OCI-LY3 (cell line): ENCODE results near the gene CD3G.

ENCODE experiments used
- H2AFZ ChIP-seq: fragments of 200-600, 300-600 bp; shearing (Covaris generic); 2 replicates; pipeline ENCODE4 v1.6.0; 2014; ENCODE audit warnings: antibody characterized with exemption, low read depth, low read length
- H3K27ac ChIP-seq: fragments of 200-600, 300-600 bp; sonication (generic); 2 replicates; pipeline ENCODE4 v1.5.1; 2014; ENCODE audit warnings: mild to moderate bottlenecking, low read length, moderate library complexity, mixed read lengths
- H3K27me3 ChIP-seq: fragments of 200-600, 300-600 bp; sonication (generic); 2 replicates; pipeline ENCODE4 v1.6.1; 2014; ENCODE audit warnings: low read depth, low read length, mixed read lengths
- H3K36me3 ChIP-seq: fragments of 200-600, 300-600 bp; sonication (generic); replicated peaks from 2 replicates; pipeline ENCODE3; 2014; ENCODE audit warnings: low read depth, low read length, mixed read lengths
- H3K4me1 ChIP-seq: fragments of 300-600, 200-600 bp; sonication (generic); 2 replicates; pipeline ENCODE4 v1.6.1; 2014; ENCODE audit warnings: low read length, mixed read lengths
- H3K4me2 ChIP-seq: fragments of 200-600, 300-600 bp; sonication (generic); 2 replicates; pipeline ENCODE4 v1.6.1; 2014; ENCODE audit warnings: low read length, mixed read lengths
- H3K4me3 ChIP-seq: fragments of 300-600, 200-600 bp; sonication (generic); 2 replicates; pipeline ENCODE4 v1.5.1; 2014; ENCODE audit warnings: antibody characterized with exemption, mild to moderate bottlenecking, low read length, moderate library complexity
- H3K79me2 ChIP-seq: fragments of 300-600, 200-600 bp; shearing (Covaris generic); 2 replicates; pipeline ENCODE4 v1.6.1; 2014; ENCODE audit warnings: mild to moderate bottlenecking, low read length, mixed read lengths
- H3K9ac ChIP-seq: fragments of 300-600, 200-600 bp; shearing (Covaris generic); 2 replicates; pipeline ENCODE4 v1.6.0; 2014; ENCODE audit warnings: mild to moderate bottlenecking, low read length, moderate library complexity
- H3K9me3 ChIP-seq: fragments of 200-600, 300-600 bp; shearing (Covaris generic); 2 replicates; pipeline ENCODE4 v1.6.1; 2014; ENCODE audit warnings: low read length, mixed read lengths; ENCODE audit not compliant: insufficient read depth
- H4K20me1 ChIP-seq: fragments of 200-600, 300-600 bp; sonication (generic); 2 replicates; pipeline ENCODE4 v1.6.1; 2016; ENCODE audit warnings: low read length, mixed read lengths; ENCODE audit not compliant: insufficient read depth
- EZH2phosphoT487 ChIP-seq: fragments of 200-600 bp; shearing (Covaris generic); IDR thresholded peaks from 2 replicates; pipeline ENCODE4 v1.6.1; 2018; ENCODE audit warnings: antibody characterized with exemption, mixed run types, low read depth
- TF ChIP-seq, protein P1 (sequence below): fragments of 200-600, 300-600 bp; sonication (generic); IDR thresholded peaks from 2 replicates; pipeline ENCODE4 v1.5.1; 2014; ENCODE audit warnings: antibody characterized with exemption, low read length, low read depth

CD3G gene

DNA sequence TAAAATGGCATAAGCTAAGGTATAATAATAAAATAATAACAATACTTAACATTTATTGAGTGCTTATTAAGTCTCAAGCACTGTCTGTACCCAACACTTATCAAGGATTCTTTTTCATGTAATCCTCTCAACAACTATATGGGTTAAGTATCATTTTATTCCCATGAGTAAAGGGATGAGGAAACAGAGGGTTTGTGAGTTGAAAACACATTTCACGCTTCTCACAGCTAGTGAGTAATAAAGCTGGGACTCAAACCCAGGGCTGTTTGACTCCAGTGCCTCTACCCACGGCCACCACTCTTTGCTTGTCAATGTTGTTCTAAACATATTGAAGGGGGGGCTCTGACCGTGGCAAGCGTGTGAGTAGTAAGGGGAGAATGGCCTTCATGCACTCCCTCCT is 30.9 kb upstream of the CD3G start:
- Histone ChIP-seq H3K4me1 (peaks cover 12% of the 10 kb centered on the region), H4K20me1 (no peaks in the 10 kb centered on the region), H3K9me3 (no peaks in the 10 kb centered on the region), H3K4me2 (no peak overlapping the region), H3K4me3 (no peak overlapping the region), H3K9ac (no peak overlapping the region), H3K27ac (no peak overlapping the region), H3K36me3 (no peaks in the 10 kb centered on the region), H2AFZ (no peak overlapping the region), H3K27me3 (peaks cover 13% of the 10 kb centered on the region), H3K79me2 (no peaks in the 10 kb centered on the region)
- TF ChIP-seq EZH2phosphoT487: no peak
- TF ChIP-seq, protein P1, sequence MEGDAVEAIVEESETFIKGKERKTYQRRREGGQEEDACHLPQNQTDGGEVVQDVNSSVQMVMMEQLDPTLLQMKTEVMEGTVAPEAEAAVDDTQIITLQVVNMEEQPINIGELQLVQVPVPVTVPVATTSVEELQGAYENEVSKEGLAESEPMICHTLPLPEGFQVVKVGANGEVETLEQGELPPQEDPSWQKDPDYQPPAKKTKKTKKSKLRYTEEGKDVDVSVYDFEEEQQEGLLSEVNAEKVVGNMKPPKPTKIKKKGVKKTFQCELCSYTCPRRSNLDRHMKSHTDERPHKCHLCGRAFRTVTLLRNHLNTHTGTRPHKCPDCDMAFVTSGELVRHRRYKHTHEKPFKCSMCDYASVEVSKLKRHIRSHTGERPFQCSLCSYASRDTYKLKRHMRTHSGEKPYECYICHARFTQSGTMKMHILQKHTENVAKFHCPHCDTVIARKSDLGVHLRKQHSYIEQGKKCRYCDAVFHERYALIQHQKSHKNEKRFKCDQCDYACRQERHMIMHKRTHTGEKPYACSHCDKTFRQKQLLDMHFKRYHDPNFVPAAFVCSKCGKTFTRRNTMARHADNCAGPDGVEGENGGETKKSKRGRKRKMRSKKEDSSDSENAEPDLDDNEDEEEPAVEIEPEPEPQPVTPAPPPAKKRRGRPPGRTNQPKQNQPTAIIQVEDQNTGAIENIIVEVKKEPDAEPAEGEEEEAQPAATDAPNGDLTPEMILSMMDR: no peak

DNA sequence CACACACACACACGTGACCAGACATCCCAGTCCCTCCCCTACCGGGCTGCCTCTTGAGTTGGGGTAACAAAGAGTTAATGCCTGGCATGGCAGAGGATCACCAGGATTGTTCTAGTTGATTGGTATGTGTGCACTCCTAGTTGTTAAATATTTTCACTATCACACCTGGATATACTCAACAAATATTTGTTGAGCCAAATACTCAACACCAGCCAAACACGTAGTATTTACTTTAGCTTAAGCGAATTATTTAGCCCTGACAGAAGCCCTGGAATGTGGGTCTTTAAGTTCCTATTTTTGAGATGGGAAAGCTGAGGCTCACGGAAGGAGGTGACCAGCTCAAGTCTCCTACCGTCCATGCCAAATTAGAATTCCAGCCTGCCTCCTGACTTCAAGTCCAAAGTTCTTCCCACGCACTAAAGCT is 29.1 kb upstream of the CD3G start:
- H3K9ac ChIP-seq: no peak overlapping the region
- TF ChIP-seq, protein P1: no peak
- TF ChIP-seq EZH2phosphoT487: no peak
- no peak overlapping the region for H3K4me3 ChIP-seq
- no peaks in the 10 kb centered on the region for H3K9me3 ChIP-seq
- no peak overlapping the region for H3K27ac ChIP-seq
- H3K4me2 ChIP-seq: no peak overlapping the region
- no peaks in the 10 kb centered on the region for H3K36me3 ChIP-seq
- no peak overlapping the region for H2AFZ ChIP-seq
- peaks cover 12% of the 10 kb centered on the region for H3K4me1 ChIP-seq
- no peaks in the 10 kb centered on the region for H3K79me2 ChIP-seq
- H3K27me3 ChIP-seq: peaks cover 13% of the 10 kb centered on the region
- H4K20me1 ChIP-seq: no peaks in the 10 kb centered on the region

DNA sequence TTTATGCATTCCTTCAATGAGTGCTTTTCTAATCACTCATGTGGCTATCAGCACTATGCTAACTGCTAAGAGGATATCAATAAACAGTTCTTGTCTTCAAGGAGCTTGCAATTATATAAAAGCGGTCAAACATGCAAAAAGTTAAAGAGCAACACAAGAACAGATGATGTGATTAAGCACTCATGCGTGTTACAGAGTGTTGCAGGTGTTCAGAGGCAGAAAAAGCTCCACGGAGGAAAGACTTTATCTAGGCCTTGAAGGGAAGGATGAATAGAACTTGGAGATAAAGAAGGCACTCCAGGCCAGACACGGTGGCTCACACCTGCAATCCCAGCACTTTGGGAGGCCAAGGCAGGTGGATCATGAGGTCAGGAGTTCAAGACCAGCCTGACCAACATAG is 26.0 kb upstream of the CD3G start:
- Histone ChIP-seq H2AFZ (no peak overlapping the region), H3K79me2 (no peaks in the 10 kb centered on the region), H3K36me3 (no peaks in the 10 kb centered on the region), H3K27ac (no peak overlapping the region), H3K4me2 (no peak overlapping the region), H3K27me3 (no peaks in the 10 kb centered on the region), H4K20me1 (no peaks in the 10 kb centered on the region), H3K4me3 (no peak overlapping the region), H3K9ac (no peak overlapping the region), H3K4me1 (peaks cover 12% of the 10 kb centered on the region), H3K9me3 (no peaks in the 10 kb centered on the region)
- no peak for TF ChIP-seq EZH2phosphoT487

DNA sequence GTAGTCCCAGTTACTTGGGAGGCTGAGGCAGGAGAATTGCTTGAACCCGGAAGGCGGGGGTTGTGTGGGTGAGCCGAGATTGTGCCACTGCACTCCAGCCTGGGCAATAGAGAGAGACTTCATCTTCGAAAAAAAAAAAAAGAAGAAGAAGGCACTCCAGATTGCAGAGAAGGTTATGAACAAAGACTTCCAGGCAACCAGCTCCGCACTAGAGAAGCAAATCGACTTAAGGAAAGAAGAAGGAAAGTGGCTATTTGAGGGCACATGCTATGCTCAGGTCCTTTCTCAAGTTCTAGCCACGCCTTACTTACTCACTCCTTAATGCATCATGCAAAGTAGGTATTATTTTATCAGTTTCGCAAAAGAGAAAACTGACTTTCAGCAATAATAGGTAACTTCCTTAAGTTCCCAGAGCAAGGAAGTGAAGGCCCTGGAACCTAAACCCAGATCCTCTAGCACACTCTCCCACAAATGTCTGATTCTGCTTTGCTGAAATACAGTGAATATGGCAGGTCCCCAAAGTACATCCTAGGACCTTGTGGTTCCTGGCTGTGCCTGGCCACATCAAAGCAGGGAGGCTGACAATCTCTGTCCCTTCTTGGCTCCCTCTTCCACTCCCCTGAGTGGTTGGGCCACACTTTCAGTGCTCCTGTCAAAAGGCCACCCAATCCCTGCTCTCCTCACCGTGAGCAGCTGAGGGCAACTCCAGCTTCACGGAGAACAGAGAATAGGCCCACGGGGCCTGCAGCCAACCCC is 25.4 kb upstream of the CD3G start:
- Histone ChIP-seq H3K9ac (no peak overlapping the region), H2AFZ (no peak overlapping the region), H3K9me3 (no peaks in the 10 kb centered on the region), H3K79me2 (no peaks in the 10 kb centered on the region), H3K27me3 (no peaks in the 10 kb centered on the region), H3K4me3 (no peak overlapping the region), H3K4me2 (no peak overlapping the region), H4K20me1 (no peaks in the 10 kb centered on the region), H3K4me1 (peaks cover 12% of the 10 kb centered on the region), H3K27ac (no peak overlapping the region), H3K36me3 (no peaks in the 10 kb centered on the region)
- TF ChIP-seq EZH2phosphoT487: no peak
- TF ChIP-seq, protein P1: no peak
